IMR-90 (cell line): ENCODE data around the gene SNRNP40. TPM values are rescaled to one million over a fixed set of nuclear protein-coding genes. Genes with fewer than 3 reads are reported as not detected.
A peak's percentile ranks its signal among the peaks of the same experiment; 100 is the strongest.

Source experiments
- ATAC-seq: fragments of 200-7000 bp; cut with Tn5 transposase; 2 replicates; pipeline ENCODE4 v1.9.1; 2020; ENCODE audit warnings: low read depth, mild to moderate bottlenecking, moderate library complexity
- BruUV-seq: library from RNA; stranded (reverse); fragments of 400-500 nt; replicated peaks from 2 replicates; lab custom pipeline; 2021; lab: Mats Ljungman, UMichigan
- CTCF ChIA-PET: fragments of 300-600 bp; formaldehyde crosslinking; extraction: SDS; loops from one replicate; lab custom pipeline; 2021; ENCODE audit warnings: antibody characterized with exemption; lab: Yijun Ruan, JAX
- POLR2A ChIA-PET: fragments of 300-600 bp; sonication (Branson Sonifier 250); formaldehyde crosslinking; loops from one replicate; lab custom pipeline; 2022; ENCODE audit warnings: antibody characterized with exemption; ENCODE audit not compliant: unreplicated experiment; lab: Charles Lee
- DNase-seq: peaks from one replicate; pipeline ENCODE4 v3.0.0; 2013
- H2AFZ ChIP-seq: replicated peaks from 2 replicates; pipeline ENCODE3; 2013; ENCODE audit warnings: low read length, mild to moderate bottlenecking; ENCODE audit not compliant: poor library complexity
- H2AK5ac ChIP-seq: 2 replicates; pipeline ENCODE4 v1.6.1; 2013; ENCODE audit warnings: low read depth, low read length, inconsistent platforms
- H2AK9ac ChIP-seq: replicated peaks from 2 replicates; pipeline ENCODE3; 2013; ENCODE audit warnings: mild to moderate bottlenecking, low read depth, low read length, moderate library complexity; ENCODE audit not compliant: poor library complexity
- H2BK120ac ChIP-seq: 2 replicates; pipeline ENCODE4 v1.6.1; 2013; ENCODE audit warnings: low read depth, low read length, inconsistent platforms
- H2BK15ac ChIP-seq: 3 replicates; pipeline ENCODE4 v1.6.1; 2013; ENCODE audit warnings: low read depth, low read length, inconsistent platforms
- H2BK20ac ChIP-seq: 2 replicates; pipeline ENCODE4 v1.6.1; 2013; ENCODE audit warnings: low read depth, mild to moderate bottlenecking, inconsistent platforms, low read length, moderate library complexity
- H2BK5ac ChIP-seq: 2 replicates; pipeline ENCODE4 v1.6.1; 2013; ENCODE audit warnings: mild to moderate bottlenecking, low read depth, low read length, inconsistent platforms; ENCODE audit not compliant: poor library complexity, severe bottlenecking
- H3K14ac ChIP-seq: replicated peaks from 2 replicates; pipeline ENCODE4 v1.6.1; 2013; ENCODE audit warnings: low read depth, low read length, inconsistent platforms
- H3K18ac ChIP-seq: 2 replicates; pipeline ENCODE4 v1.6.1; 2013; ENCODE audit warnings: low read depth, low read length, control low read depth
- H3K23ac ChIP-seq: 2 replicates; pipeline ENCODE4 v1.6.1; 2013; ENCODE audit warnings: low read depth, low read length, inconsistent platforms
- H3K27ac ChIP-seq: 2 replicates; pipeline ENCODE4 v1.5.1; 2013; ENCODE audit warnings: mild to moderate bottlenecking, control low read depth, low read length; ENCODE audit not compliant: insufficient read depth
- H3K27me3 ChIP-seq: 2 replicates; pipeline ENCODE4 v1.6.1; 2013; ENCODE audit warnings: low read length; ENCODE audit not compliant: control insufficient read depth, insufficient read depth
- H3K36me3 ChIP-seq: 2 replicates; pipeline ENCODE4 v1.6.1; 2013; ENCODE audit warnings: low read length, mixed read lengths; ENCODE audit not compliant: control insufficient read depth, insufficient read depth
- H3K4ac ChIP-seq: 2 replicates; pipeline ENCODE4 v1.6.1; 2013; ENCODE audit warnings: low read depth, low read length, inconsistent platforms
- H3K4me1 ChIP-seq: 2 replicates; pipeline ENCODE4 v1.6.1; 2013; ENCODE audit warnings: low read length, mixed read lengths; ENCODE audit not compliant: control insufficient read depth, insufficient read depth
- H3K4me2 ChIP-seq: 2 replicates; pipeline ENCODE4 v1.6.1; 2013; ENCODE audit warnings: low read depth, mild to moderate bottlenecking, control low read depth, low read length, moderate library complexity
- H3K4me3 ChIP-seq: 2 replicates; pipeline ENCODE4 v1.5.1; 2013; ENCODE audit warnings: low read depth, mild to moderate bottlenecking, control low read depth, low read length, moderate library complexity; ENCODE audit not compliant: insufficient read depth
- H3K56ac ChIP-seq: 2 replicates; pipeline ENCODE4 v1.6.1; 2013; ENCODE audit warnings: low read length, inconsistent platforms; ENCODE audit not compliant: insufficient read depth; ENCODE audit errors: extremely low read depth
- H3K79me1 ChIP-seq, 2 experiments: 2 replicates each; pipeline ENCODE4 v1.6.1; 2013; ENCODE audit warnings: low read length in 2 of 2, inconsistent platforms in 1 of 2, low read depth in 1 of 2
- H3K9ac ChIP-seq: 2 replicates; pipeline ENCODE4 v1.6.1; 2013; ENCODE audit warnings: low read depth, low read length, control low read depth
- H3K9me1 ChIP-seq: 2 replicates; pipeline ENCODE4 v1.6.1; 2013; ENCODE audit warnings: low read length, inconsistent platforms; ENCODE audit not compliant: insufficient read depth
- H3K9me3 ChIP-seq: 2 replicates; pipeline ENCODE4 v1.6.1; 2013; ENCODE audit warnings: low read length; ENCODE audit not compliant: control insufficient read depth, insufficient read depth
- H4K20me1 ChIP-seq: 2 replicates; pipeline ENCODE4 v1.6.1; 2013; ENCODE audit warnings: low read length, inconsistent platforms; ENCODE audit not compliant: insufficient read depth
- H4K5ac ChIP-seq: 2 replicates; pipeline ENCODE4 v1.6.1; 2013; ENCODE audit warnings: mild to moderate bottlenecking, low read depth, low read length, control low read depth
- H4K8ac ChIP-seq, 2 experiments: 2 replicates each; pipeline ENCODE4 v1.6.1; 2013; ENCODE audit warnings: low read depth in 2 of 2, low read length in 2 of 2, control low read depth in 1 of 2, inconsistent platforms in 1 of 2
- H4K91ac ChIP-seq: 2 replicates; pipeline ENCODE4 v1.6.1; 2013; ENCODE audit warnings: low read depth, low read length, inconsistent platforms; ENCODE audit not compliant: insufficient read depth
- BHLHE40 ChIP-seq: fragments of 150-350 bp; IDR thresholded peaks from 2 replicates; pipeline ENCODE4 v1.6.1; 2016; ENCODE audit warnings: mild to moderate bottlenecking, low read depth, low read length
- CEBPB ChIP-seq: IDR thresholded peaks from 2 replicates; pipeline ENCODE4 v1.6.1; 2012; ENCODE audit warnings: low read depth, low read length, improper control_type of control experiment
- CHD1 ChIP-seq: IDR thresholded peaks from 2 replicates; pipeline ENCODE4 v1.6.1; 2012; ENCODE audit warnings: low read depth, low read length, improper control_type of control experiment
- FOS ChIP-seq: fragments of 150-350 bp; IDR thresholded peaks from 2 replicates; pipeline ENCODE4 v1.6.1; 2016; ENCODE audit warnings: low read depth, low read length
- MAFK ChIP-seq: IDR thresholded peaks from 2 replicates; pipeline ENCODE4 v1.6.1; 2012; ENCODE audit warnings: low read depth, low read length, improper control_type of control experiment
- MAZ ChIP-seq: IDR thresholded peaks from 2 replicates; pipeline ENCODE4 v1.6.1; 2012; ENCODE audit warnings: low read depth, mild to moderate bottlenecking, low read length, improper control_type of control experiment, moderate library complexity, borderline replicate concordance
- MXI1 ChIP-seq: IDR thresholded peaks from 2 replicates; pipeline ENCODE4 v1.6.1; 2012; ENCODE audit warnings: low read depth, mild to moderate bottlenecking, low read length, moderate library complexity, borderline replicate concordance
- NFE2L2 ChIP-seq: fragments of 150-350 bp; IDR thresholded peaks from 2 replicates; pipeline ENCODE4 v1.6.1; 2016; ENCODE audit warnings: low read depth, mild to moderate bottlenecking, low read length
- POLR2A ChIP-seq: IDR thresholded peaks from 2 replicates; pipeline ENCODE4 v1.6.1; 2012; ENCODE audit warnings: mild to moderate bottlenecking, low read depth, low read length
- RAD21 ChIP-seq: IDR thresholded peaks from 2 replicates; pipeline ENCODE4 v1.6.1; 2012; ENCODE audit warnings: low read length, improper control_type of control experiment
- RCOR1 ChIP-seq: IDR thresholded peaks from 2 replicates; pipeline ENCODE4 v1.6.1; 2012; ENCODE audit warnings: mild to moderate bottlenecking, low read length, improper control_type of control experiment; ENCODE audit not compliant: insufficient replicate concordance
- RFX5 ChIP-seq: IDR thresholded peaks from 2 replicates; pipeline ENCODE4 v1.8.0; 2012; ENCODE audit warnings: low read depth, mild to moderate bottlenecking, low read length, moderate library complexity
- SMC3 ChIP-seq: fragments of 150-350 bp; IDR thresholded peaks from 2 replicates; pipeline ENCODE4 v1.6.1; 2016; ENCODE audit warnings: low read depth, mild to moderate bottlenecking, antibody characterized with exemption, low read length, moderate library complexity
- WGBS, 2 experiments: methylation state at CpG; one replicate each; pipeline versions ENCODE4 v1.1.5 to v1.1.7; 2013; ENCODE audit warnings: missing lambda C conversion rate in 2 of 2; ENCODE audit not compliant: insufficient read length in 1 of 2; ENCODE audit errors: extremely low coverage in 2 of 2; 5-methylcytosine and 5-hydroxymethylcytosine counted together
- dilution Hi-C: fragments of 300-500 bp; cut with HindIII; formaldehyde crosslinking; loops from one replicate; pipeline ENCODE4 v1.14.3; 2018; ENCODE audit warnings: low sequenced_read_pairs; ENCODE audit not compliant: unreplicated experiment
- in situ Hi-C: fragments of 300-500 bp; cut with MboI; formaldehyde crosslinking; loops from 3 replicates; pipeline ENCODE4 v1.14.3; 2019; ENCODE audit warnings: low sequenced_read_pairs, inconsistent platforms, mixed read lengths
- intact Hi-C: fragments of 100-400 bp; cut with micrococcal nuclease; formaldehyde crosslinking; loops from 2 replicates; pipeline ENCODE4 v1.10.0; 2022
- polyA plus RNA-seq, 3 experiments: library from polyadenylated mRNA; depleted of rRNA; stranded (reverse); fragments of >200 nt; gene quantifications; 2 replicates each; pipeline ENCODE4 v1.2.3, GENCODE V29; 2012; ENCODE audit warnings: low replicate concordance in 1 of 3
- total RNA-seq: library from RNA; depleted of rRNA; stranded (reverse); fragments of >200 nt; gene quantifications from 2 replicates; pipeline ENCODE4 v1.2.3, GENCODE V29; 2012
- TF ChIP-seq, protein P1 (sequence below): conservative IDR thresholded peaks from 2 replicates; pipeline ENCODE4 v1.5.1; 2012; ENCODE audit warnings: mild to moderate bottlenecking, low read depth, low read length, improper control_type of control experiment
- TF ChIP-seq, protein P2 (sequence below): fragments of 150-350 bp; IDR thresholded peaks from 2 replicates; pipeline ENCODE4 v1.6.1; 2016; ENCODE audit warnings: low read depth, mild to moderate bottlenecking, low read length, moderate library complexity, borderline replicate concordance
- TF ChIP-seq, protein P3 (sequence below): fragments of 150-350 bp; IDR thresholded peaks from 2 replicates; pipeline ENCODE4 v1.6.1; 2017; ENCODE audit warnings: mild to moderate bottlenecking, antibody characterized with exemption, low read length, low read depth

Gene SNRNP40
- total and polyA plus RNA-seq, 2 of the 4 experiments (the other 2 are of a cell fraction) = 52.3 to 178 TPM

DNA sequence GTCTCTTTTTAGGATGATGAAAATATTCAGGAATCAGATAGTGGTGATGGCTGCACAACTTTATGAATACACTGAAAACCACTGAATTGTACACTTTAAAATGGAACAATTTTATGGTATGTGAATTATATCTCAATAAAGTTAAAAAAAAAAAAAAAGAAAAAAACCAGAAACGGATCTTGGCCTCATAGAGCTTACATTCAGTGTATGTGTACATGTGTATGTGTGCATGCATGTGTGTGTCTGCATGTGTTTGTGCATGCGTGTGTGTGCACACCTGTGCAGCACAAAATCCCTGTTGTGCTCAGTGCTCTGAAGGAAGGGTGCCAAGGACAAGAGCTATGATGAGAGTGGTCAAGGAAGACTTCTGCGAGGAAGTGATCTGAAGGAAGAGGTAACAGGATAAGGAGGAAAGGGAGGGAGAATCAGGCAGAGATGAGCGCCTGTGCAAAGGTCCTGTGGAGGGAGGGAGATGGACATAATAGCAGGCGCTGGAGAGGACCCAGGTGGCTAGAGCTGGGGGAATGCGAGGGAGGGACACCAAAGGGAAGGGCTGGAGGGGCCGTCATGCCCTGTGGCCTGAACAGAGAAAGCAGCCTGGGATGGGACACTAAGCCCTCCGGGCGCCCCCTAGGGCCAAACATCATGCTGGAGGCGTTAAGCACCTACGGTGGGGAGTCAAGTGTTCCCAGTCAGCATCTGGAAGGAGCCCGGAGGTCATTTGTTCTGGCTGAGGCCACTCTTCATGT is 82.1 kb downstream of the SNRNP40 start:
- TF ChIP-seq MXI1 (no peak), BHLHE40 (no peak), CHD1 (no peak), MAFK (no peak), NFE2L2 (no peak), RFX5 (no peak), POLR2A (no peak), FOS (no peak), MAZ (no peak), CEBPB (no peak), RAD21 (no peak), SMC3 (no peak), RCOR1 (no peak)
- TF ChIP-seq, protein P1, sequence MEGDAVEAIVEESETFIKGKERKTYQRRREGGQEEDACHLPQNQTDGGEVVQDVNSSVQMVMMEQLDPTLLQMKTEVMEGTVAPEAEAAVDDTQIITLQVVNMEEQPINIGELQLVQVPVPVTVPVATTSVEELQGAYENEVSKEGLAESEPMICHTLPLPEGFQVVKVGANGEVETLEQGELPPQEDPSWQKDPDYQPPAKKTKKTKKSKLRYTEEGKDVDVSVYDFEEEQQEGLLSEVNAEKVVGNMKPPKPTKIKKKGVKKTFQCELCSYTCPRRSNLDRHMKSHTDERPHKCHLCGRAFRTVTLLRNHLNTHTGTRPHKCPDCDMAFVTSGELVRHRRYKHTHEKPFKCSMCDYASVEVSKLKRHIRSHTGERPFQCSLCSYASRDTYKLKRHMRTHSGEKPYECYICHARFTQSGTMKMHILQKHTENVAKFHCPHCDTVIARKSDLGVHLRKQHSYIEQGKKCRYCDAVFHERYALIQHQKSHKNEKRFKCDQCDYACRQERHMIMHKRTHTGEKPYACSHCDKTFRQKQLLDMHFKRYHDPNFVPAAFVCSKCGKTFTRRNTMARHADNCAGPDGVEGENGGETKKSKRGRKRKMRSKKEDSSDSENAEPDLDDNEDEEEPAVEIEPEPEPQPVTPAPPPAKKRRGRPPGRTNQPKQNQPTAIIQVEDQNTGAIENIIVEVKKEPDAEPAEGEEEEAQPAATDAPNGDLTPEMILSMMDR = no peak
- TF ChIP-seq, protein P2, sequence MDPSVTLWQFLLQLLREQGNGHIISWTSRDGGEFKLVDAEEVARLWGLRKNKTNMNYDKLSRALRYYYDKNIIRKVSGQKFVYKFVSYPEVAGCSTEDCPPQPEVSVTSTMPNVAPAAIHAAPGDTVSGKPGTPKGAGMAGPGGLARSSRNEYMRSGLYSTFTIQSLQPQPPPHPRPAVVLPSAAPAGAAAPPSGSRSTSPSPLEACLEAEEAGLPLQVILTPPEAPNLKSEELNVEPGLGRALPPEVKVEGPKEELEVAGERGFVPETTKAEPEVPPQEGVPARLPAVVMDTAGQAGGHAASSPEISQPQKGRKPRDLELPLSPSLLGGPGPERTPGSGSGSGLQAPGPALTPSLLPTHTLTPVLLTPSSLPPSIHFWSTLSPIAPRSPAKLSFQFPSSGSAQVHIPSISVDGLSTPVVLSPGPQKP = no peak
- TF ChIP-seq, protein P3, sequence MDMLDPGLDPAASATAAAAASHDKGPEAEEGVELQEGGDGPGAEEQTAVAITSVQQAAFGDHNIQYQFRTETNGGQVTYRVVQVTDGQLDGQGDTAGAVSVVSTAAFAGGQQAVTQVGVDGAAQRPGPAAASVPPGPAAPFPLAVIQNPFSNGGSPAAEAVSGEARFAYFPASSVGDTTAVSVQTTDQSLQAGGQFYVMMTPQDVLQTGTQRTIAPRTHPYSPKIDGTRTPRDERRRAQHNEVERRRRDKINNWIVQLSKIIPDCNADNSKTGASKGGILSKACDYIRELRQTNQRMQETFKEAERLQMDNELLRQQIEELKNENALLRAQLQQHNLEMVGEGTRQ = no peak
- no peaks in the 10 kb centered on the region for H3K79me1 ChIP-seq
- no peak overlapping the region for H3K23ac ChIP-seq
- H2BK15ac ChIP-seq = no peak overlapping the region
- no peak overlapping the region for H3K27ac ChIP-seq
- dilution Hi-C loops = no loop called here
- H3K4ac ChIP-seq = no peak overlapping the region
- H3K14ac ChIP-seq = no peak overlapping the region
- H2AK9ac ChIP-seq = no peak overlapping the region
- no peak overlapping the region for H3K18ac ChIP-seq
- H2AK5ac ChIP-seq = no peak overlapping the region
- H4K20me1 ChIP-seq = no peaks in the 10 kb centered on the region
- ATAC-seq (no peak), DNase-seq (no peak)
- POLR2A ChIA-PET = no interaction called here
- H3K36me3 ChIP-seq = no peaks in the 10 kb centered on the region
- H2BK20ac ChIP-seq = no peak overlapping the region
- no peak overlapping the region for H3K4me2 ChIP-seq
- H3K4me3 ChIP-seq = no peak overlapping the region
- in situ Hi-C loops = no loop called here
- peak overlapping the region; percentile 5 for H2AFZ ChIP-seq
- no peak overlapping the region for H2BK120ac ChIP-seq
- no peak overlapping the region for H2BK5ac ChIP-seq
- H3K9me3 ChIP-seq = peaks cover 7% of the 10 kb centered on the region
- intact Hi-C loops = no loop called here
- no TSS peak for BruUV-seq
- H3K9me1 ChIP-seq = no peaks in the 10 kb centered on the region
- no peak overlapping the region for H4K5ac ChIP-seq
- no peak overlapping the region for H4K8ac ChIP-seq
- no peak overlapping the region for H4K91ac ChIP-seq
- CTCF ChIA-PET = no interaction called here
- no peaks in the 10 kb centered on the region for H3K4me1 ChIP-seq
- WGBS, 2 experiments = 73% methylated on average over 4 of the region's 12 CpGs; no CpG with 5 or more reads in 1 of the 2 experiments
- peaks cover 20% of the 10 kb centered on the region for H3K27me3 ChIP-seq
- H3K9ac ChIP-seq = no peak overlapping the region
- no peak overlapping the region for H3K56ac ChIP-seq
